Measurements from ENCODE around the gene DHRSX. TPM values are rescaled to one million over a fixed set of nuclear protein-coding genes. Genes with fewer than 3 reads are reported as not detected.
"Not testable (repeated sequence)": the region's sequence is repeated elsewhere in the genome, so short reads cannot be mapped to it uniquely, and the experiment has no call there.

DHRSX gene
- total RNA-seq, 1 donor from 2014 or later, result 25.1 TPM

- Mint-ChIP-seq H3K27me3 (ENCODE audit: low read depth) (no peaks in the 10 kb centered on the region), H3K36me3 (ENCODE audit: low read depth) (no peaks in the 10 kb centered on the region), H3K4me3 (no peak overlapping the region), H3K9me3 (no peaks in the 10 kb centered on the region), H3K4me1 (peaks cover 11% of the 10 kb centered on the region), H3K27ac (ENCODE audit: unreplicated experiment) (no peak overlapping the region)
- no peak for DNase-seq (ENCODE audit: low read depth, low spot score)
- TF ChIP-seq CTCF (conservative IDR thresholded peaks at IDR 0.05), result no peak
Observed at GRCh38 chrX:2508648-2509335, 8.0 kb upstream of the DHRSX start.

DNA sequence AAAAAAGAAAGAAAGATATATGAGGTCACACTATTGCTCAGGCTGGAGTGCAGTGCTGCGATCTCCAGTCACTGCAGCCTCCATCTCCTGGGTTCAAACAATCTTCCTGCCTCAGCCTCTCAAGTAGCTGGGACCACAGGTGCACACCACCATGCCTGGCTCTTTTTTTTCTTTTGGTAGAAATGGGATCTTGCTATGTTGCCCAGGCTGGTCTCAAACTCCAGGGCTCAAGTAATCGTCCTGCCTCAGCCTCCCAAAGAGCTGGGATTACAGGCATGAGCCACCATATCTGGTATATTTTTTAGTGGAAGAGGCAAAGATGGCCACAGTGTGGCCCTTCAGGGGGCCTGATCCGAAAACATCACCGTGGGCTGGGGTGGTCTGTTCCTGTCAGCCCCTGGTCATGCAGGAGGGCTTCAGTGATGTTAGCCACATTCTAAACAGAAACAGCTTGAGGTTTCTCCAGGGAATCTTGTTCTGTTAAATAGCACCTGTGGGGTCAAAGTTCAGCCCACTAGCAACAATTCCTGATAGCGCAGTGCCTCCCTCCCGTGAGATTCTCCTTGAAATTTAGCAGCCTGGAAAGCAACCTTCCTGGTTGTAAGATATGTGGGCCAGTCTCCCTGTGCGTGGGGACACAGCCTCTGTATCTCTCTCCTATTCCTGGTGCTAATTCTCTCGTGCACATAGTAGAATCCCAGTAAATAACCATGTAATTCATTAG, 7.3 kb upstream of the DHRSX start:
- Mint-ChIP-seq H3K4me1 (peaks cover 11% of the 10 kb centered on the region), H3K36me3 (ENCODE audit: low read depth) (no peaks in the 10 kb centered on the region), H3K4me3 (no peak overlapping the region), H3K27ac (ENCODE audit: unreplicated experiment) (no peak overlapping the region), H3K27me3 (ENCODE audit: low read depth) (no peaks in the 10 kb centered on the region), H3K9me3 (no peaks in the 10 kb centered on the region)
- no peak for DNase-seq (ENCODE audit: low read depth, low spot score)
- no peak for TF ChIP-seq CTCF (conservative IDR thresholded peaks at IDR 0.05)

DNA sequence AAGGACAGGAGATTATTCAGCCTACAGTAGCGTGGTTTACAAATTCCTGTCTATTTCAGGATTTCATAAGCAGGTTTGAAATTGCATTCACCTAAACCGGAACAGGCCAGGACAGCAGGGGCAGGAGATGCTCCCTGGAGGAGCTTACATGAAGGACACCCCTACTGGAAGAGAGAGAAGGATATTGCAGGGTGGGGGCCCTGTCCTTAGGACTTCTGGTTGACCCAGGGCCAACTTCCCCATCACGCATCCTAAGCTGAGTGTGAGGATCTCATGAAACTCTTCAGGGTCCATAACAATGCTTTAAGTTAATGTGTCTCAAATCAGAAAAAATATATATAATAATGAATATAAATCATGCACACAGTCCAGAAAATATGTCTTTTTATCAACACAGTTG, 6.4 kb upstream of the DHRSX start:
- no peak for DNase-seq (ENCODE audit: low read depth, low spot score)
- no peak overlapping the region for H3K27ac Mint-ChIP-seq (ENCODE audit: unreplicated experiment)
- no peaks in the 10 kb centered on the region for H3K27me3 Mint-ChIP-seq (ENCODE audit: low read depth)
- H3K9me3 Mint-ChIP-seq, result no peaks in the 10 kb centered on the region
- no peak for TF ChIP-seq CTCF (conservative IDR thresholded peaks at IDR 0.05)
- H3K36me3 Mint-ChIP-seq (ENCODE audit: low read depth), result no peaks in the 10 kb centered on the region
- peaks cover 11% of the 10 kb centered on the region for H3K4me1 Mint-ChIP-seq
- no peak overlapping the region for H3K4me3 Mint-ChIP-seq

DNA sequence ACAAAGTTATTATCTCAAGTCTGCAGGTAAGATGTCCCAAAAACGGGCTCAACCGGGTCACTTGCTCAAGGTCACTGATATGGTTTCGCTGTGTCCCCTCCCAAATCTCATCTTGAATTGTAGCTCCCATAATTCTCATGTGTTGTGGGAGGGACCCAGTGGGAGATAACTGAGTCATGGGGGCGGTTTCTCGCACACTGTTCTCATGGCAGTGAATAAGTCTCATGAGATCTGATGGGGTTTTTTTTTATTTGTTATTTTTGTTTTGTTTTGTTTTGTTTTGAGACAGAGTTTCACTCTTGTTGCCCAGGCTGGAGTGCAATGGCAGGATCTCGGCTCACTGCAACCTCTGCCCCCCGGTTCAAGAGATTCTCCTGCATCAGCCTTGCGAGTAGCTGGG, 4.6 kb upstream of the DHRSX start:
- Mint-ChIP-seq H3K4me3 (peak overlapping the region; percentile 44), H3K4me1 (peaks cover 11% of the 10 kb centered on the region)
- not testable (repeated sequence) for H3K36me3 Mint-ChIP-seq (ENCODE audit: low read depth); H3K27me3 Mint-ChIP-seq (ENCODE audit: low read depth); DNase-seq (ENCODE audit: low read depth, low spot score); H3K27ac Mint-ChIP-seq (ENCODE audit: unreplicated experiment); H3K9me3 Mint-ChIP-seq

- no peak overlapping the region for H3K27ac Mint-ChIP-seq (ENCODE audit: unreplicated experiment)
- TF ChIP-seq CTCF (conservative IDR thresholded peaks at IDR 0.05), result no peak
- no peaks in the 10 kb centered on the region for H3K27me3 Mint-ChIP-seq (ENCODE audit: low read depth)
- peaks cover 10% of the 10 kb centered on the region for H3K4me1 Mint-ChIP-seq
- DNase-seq (ENCODE audit: low read depth, low spot score), result no peak
- no peaks in the 10 kb centered on the region for H3K36me3 Mint-ChIP-seq (ENCODE audit: low read depth)
- H3K4me3 Mint-ChIP-seq, result peak overlapping the region; percentile 44
- no peaks in the 10 kb centered on the region for H3K9me3 Mint-ChIP-seq
Observed at GRCh38 chrX:2504706-2505332, 4.0 kb upstream of the DHRSX start.

Data from neural crest cell (in vitro differentiated cells).